Panc1 (cell line): ENCODE measurements around the gene MAGI1.

Experiments used
- CTCF ChIP-seq: fragments of 450-650 bp; IDR thresholded peaks from 2 replicates; pipeline ENCODE4 v1.5.1; 2017; ENCODE audit warnings: mild to moderate bottlenecking
- POLR2AphosphoS5 ChIP-seq: IDR thresholded peaks from 2 replicates; pipeline ENCODE4 v1.6.1; 2012; ENCODE audit warnings: mild to moderate bottlenecking, low read depth, low read length, moderate library complexity
- SIN3A ChIP-seq: IDR thresholded peaks from 2 replicates; pipeline ENCODE4 v1.6.1; 2012; ENCODE audit warnings: low read depth, mild to moderate bottlenecking, low read length, moderate library complexity, borderline replicate concordance; ENCODE audit not compliant: insufficient read depth

GRCh38 chr3:65497846-65498245 is 540.9 kb downstream of the MAGI1 start:
- TF ChIP-seq CTCF (no peak), POLR2AphosphoS5 (no peak), SIN3A (no peak)
